CD4-positive, alpha-beta T cell treated with Interleukin-15 for 4 hours (primary cell): Measurements from ENCODE around the gene NAA50.
A peak's percentile ranks its signal among the peaks of the same experiment; 100 is the strongest.

ENCODE experiments used
- DNase-seq: peaks from one replicate; pipeline ENCODE4 v3.0.0-alpha.2; 2020; ENCODE audit warnings: low spot score

The NAA50 gene

DNA sequence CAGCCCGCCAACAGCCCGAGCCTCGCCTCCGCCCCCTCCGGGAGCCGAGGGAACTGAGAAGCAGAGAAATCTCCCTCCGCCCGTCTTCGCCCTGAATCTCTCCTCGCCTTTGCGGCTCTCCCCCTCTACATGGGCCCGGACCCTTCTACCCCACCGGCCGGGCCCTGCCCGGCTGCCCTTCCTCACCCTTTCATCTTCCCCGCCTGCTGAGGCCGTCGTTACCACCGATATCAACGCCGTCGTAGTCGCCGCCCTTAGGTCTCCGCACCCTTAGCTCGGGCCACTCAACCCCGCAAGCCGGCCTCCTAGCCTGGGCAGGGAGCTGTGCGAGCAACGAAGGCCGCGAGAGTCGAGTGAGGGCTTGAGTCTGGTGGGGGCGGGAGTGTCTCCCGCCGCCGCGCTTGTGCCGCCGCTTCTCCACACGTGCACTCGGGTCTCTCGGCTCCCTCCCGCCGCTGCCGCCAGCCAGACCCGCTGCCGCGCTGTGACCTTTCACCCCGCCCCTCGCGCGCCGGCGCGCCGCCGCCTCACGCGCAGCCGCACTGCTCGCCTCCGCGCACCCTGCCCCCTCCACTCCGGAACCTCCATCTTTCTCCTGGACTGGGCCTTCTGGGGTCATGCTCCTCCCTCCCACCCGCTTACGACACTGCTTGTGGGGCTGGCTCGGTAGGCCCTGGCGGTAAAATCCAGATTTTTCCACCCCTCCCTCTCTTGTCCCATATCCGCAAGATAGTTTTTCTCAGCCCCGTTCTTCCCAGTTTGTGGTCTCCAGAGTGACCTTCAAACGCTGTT, at the start of gene NAA50:
TSS of gene NAA50 (minus strand) at position 494 of the 792 bp plus-strand sequence. CDS start at position 194, 300 bp downstream.
- DNase-seq, result peak; percentile 95

GRCh38 chr3:113795693-113796092, 49.6 kb upstream of the NAA50 start:
- no peak for DNase-seq

- DNase-seq, result no peak
Observed at GRCh38 chr3:113794526-113794925, 48.5 kb upstream of the NAA50 start.

DNA sequence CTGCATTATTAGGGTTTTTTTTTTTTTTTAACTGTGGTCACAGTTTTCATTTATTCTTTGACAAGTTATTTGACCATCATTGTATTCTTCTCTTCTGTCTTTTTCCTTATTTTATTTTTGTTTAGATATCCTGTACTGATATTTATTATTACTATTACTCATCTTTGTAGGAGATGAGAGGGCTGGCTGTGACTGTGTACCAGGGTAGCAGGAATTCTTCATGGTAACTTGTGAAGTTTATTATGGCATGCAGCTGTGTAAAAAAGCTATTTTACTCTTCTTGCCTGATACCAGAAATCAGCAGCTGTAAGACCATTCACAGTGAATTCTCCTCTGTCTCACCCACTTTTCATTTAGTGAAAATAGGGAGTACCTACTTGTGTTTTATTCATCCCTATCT, 45.3 kb upstream of the NAA50 start:
- DNase-seq, result no peak

DNA sequence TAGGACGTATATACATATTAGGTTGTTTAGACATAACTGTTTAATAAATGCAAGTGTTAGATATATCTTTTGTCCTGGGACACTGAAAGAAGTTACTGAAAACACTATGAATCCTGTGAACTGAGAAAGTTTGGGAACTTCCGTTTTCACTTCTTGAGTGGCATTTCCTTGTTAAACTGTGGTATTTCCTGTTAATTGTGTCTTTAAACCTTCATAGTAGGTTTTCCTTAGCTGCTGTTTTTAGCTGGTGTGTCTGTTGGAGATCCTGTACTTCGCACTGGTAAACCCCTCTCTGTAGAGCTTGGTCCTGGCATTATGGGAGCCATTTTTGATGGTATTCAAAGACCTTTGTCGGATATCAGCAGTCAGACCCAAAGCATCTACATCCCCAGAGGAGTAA, 37.9 kb upstream of the NAA50 start:
- no peak for DNase-seq

DNA sequence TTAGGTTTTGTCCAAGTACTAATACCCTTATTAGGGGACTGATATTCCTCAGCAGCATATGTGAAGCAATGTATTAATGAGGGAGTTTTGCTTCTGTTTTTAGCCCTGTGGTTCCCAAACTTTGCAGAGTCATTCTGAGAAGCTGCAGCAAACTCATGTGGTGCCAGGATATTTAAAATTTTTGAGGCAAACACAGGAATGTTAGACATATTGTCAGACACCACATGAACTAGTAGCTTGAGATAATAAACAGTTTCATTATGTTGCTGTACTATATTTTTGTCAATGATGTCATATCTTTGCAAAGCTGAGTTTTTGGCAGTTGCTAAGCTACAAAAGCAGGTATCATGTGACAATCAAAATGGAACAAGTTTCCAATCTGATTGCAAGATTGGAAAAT, 37.4 kb upstream of the NAA50 start:
- no peak for DNase-seq

DNA sequence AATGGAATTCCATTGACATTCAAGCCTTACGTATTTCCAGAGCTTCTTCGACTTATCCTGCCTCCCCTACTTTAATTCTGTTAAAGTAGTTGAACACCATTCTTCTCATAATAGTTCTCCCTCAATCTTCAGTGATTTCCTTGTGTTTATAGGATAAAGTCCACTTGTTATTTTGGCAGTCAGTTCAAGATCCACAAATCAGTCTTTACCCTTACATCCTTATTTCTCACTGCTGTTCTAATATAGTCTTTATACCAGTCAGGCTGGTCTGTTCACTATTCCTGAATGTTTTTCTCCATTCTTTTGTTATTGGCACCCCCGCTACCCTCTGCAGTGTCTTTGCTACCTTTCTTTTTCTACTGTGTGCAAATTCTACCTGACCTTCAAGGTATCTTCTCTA, 30.5 kb upstream of the NAA50 start:
- no peak for DNase-seq

DNA sequence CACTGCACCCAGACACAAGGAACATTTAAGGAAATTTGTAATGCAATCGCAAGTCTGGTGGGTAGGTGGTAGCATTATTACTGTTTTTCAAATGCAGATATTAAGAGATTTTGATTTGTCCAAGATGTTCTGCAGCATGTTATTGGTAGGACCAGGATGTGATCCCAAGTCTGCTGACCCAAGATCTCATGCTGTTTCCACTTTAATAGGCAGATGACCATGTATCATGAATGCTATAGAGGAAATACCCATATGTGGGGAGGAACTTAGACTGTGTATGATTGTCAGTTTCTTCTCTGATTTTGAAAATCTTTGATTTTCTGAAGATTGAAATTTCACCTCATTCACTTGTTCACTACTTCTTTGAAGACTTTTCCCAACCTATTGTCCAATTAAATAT, 29.5 kb upstream of the NAA50 start:
- no peak for DNase-seq

DNA sequence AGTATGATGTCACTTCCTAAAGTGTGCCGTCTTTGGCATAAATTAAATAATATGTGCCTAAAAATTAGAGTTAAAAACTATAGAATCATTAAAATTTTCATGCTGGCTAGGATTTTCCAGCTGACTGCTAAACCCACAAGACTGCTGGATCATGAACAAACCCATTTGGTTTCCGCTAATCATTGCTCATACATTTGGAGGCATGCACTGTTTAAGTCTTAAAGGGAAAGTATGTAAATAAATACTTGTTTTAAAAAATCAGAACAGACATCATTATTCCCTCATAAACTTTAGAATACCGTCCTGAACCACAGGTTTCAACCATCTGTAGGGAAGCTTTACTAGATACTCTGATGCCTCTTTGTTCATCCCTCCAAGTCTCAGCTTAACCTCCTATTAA, 27.3 kb upstream of the NAA50 start:
- no peak for DNase-seq

- DNase-seq, result no peak
Observed at GRCh38 chr3:113771993-113772392, 25.9 kb upstream of the NAA50 start.

GRCh38 chr3:113769551-113769950, 23.5 kb upstream of the NAA50 start:
- DNase-seq, result no peak

GRCh38 chr3:113764698-113765097, 18.6 kb upstream of the NAA50 start:
- DNase-seq, result no peak

- DNase-seq, result no peak
Observed at GRCh38 chr3:113758389-113759024, 12.5 kb upstream of the NAA50 start.

DNA sequence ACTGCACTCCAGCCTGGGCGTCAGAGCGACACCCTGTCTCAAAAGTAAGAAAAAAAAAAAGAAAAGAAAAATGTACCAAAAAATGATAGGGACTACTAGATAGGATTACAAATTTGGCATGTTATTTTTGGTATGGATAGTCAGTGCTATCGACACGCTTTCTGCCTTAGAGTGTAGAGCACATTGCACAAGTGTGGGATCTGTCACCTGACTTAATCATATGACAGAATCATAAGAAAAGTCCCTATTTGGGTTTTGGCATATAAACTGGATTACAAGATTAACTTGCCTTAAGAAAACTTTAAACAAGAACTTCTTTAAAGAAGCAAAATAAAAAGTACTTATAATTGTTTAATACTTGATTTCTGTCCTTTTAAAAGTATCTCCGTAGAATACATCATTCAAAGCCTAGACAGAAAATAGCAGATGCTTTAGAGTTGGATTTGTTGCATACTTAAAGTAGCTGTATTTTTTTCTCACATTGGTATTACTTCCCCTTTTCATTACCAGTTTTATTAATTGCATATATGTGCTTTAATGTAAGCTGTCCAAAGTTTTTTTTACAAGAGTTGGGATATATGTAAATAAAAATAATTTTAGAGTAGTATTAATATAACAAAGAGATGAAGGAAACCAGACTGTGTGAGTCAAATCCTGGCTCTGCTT, 8.6 kb upstream of the NAA50 start:
- DNase-seq, result no peak

DNA sequence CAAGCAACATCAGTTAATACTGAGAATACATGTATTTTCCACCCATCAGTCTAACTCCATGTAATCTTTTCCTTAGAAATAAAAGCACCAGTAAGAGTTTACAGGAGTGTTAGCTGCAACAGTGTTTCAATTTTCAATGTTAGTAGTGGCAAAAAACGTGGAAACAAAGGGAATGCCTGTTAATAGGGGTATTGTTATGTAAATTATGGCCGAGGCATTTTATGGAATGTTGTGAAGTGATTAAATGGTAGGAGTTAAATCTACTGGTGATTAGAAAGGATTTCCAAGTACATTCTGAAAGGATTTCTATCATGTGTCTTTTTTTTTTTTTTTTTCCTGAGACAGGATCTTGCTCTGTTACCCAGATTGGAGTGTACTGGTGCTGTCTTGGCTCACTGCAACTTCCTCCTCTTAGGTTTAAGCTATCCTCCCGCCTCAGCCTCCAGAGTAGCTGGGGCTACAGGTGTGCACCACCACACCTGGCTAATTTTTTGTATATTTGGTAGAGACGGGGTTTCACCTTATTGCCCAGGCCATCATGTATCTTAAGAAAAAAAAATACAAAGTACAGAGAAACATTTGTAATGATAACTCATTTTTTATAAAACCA, 7.4 kb upstream of the NAA50 start:
- no peak for DNase-seq

- DNase-seq, result no peak
Observed at GRCh38 chr3:113751141-113751540, 5.1 kb upstream of the NAA50 start.

DNA sequence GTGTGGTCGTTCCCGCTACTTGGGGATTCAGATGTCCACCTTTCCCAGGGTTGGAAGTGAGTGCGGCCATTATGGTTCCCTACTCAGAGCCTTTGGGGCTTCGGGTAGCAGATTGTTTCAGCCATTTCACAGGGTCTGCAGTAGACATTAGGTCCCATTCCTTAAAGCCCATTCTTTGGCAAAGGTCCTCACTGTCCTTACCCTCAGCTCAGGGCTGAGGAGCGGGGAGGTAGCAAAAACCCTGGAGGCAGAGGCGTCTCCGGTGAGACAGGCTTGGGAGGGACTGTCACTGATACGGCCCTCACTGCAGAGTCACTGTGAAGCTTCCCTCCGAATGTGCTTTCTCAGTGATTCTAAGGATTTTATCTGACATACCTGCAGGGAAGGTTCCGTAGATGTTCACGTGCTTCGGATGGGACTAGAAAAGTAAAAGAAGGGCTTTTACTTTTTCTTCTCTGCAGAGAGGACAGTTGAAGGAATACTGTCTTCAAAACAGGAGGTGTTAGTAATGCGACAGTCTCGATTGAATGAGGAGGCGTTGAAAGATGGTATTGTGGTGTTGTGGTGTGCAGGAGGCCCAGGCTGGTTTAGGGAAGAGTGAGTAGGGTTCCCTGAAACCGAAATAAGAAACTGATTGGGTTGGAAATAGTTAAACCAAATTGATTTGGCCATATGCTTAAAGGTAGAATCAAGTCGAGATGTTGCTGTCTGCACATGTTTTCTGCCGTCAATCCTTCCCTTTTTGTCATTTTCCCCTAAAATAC, 1.4 kb upstream of the NAA50 start:
- no peak for DNase-seq

DNA sequence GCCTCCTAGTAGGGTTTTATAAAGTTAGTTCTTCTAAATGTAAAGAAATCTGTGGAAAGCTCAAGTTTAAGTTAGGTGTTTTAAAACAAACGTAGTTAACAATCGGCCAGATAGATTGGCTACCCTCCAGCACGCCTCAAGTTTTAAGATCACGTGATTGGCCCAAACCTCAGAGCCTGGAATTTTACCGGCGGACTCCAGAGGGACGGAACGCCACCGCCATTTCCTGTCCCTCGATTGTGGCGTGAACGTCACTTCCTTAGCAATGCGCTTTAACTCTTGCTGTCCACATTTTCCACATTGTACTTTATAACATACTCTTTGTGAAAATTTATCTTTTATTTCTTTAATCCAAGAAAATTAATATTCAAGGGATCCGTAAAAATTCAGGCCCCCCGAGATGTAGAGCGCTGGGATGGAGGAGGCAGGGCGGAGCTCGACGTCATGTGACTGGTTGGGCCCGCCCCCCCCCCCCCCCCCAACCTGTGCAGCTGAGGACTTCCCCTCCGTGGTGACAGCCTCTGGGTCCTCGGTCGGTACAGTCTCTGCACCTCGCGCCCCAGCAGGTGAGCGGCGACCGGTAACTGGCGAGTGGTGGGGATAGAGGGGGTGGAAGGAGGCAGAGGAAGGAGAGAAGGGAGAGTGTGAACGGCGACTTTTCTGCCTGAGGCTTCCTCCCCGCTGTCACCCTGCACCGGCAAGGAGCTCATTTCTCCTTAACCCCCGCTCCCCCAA, 666 bp upstream of the NAA50 start, which contains the start of gene ATP6V1A:
TSS of gene ATP6V1A (plus strand) at position 488 of the 735 bp plus-strand sequence. CDS start 31,719 bp downstream, outside the sequence.
- peak; percentile 83 for DNase-seq

DNA sequence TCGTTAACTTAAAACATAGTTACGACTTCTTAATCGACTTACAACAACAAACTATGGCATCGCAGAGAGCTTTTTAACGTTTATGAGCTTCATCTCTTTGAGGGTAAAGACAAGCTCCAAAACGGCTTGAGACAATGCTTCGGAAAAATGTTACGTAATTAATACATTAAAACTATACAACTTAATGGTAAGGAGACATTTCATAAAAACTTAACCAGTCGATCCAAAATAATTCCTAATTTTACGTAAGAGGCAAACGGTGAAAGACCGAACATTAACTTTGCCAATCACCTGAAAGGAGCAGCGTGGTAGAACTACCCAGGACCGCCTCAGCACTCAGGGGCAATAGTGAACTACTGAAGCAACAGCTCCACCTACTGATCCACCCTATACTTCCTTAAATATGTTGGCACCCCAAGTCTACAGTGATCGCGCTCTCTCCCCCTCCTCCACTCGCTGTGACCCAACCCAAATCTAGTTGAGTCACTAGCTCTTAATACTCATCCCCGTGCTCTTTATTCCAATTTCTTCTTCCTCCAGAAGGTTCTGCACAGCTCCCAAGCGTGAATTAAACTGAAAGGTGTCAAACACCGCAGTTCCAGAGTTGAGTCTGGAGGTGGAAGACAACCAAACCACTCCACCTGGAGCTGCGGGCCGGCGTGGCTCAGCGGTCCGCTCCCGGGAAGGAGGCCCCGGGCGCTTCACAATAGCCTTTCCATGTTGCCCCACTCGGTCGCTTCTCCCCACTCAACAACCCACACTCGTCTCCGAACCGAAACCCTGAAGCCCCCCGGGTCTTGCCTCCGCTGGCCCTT, 901 bp downstream of the NAA50 start:
- DNase-seq, result peak; percentile 88

- DNase-seq, result peak; percentile 21
Observed at GRCh38 chr3:113743006-113743630, 2.9 kb downstream of the NAA50 start.
